Activated CD4-positive, CD25-positive, alpha-beta regulatory T cell treated with anti-CD3 and anti-CD28 coated beads, Interleukin-2, amount 50 U/mL, for 16 hours (primary cell): Measurements from ENCODE around the gene CBLN4.

ENCODE experiments used
- DNase-seq: peaks from one replicate; pipeline ENCODE4 v3.0.0-alpha.2; 2020; ENCODE audit warnings: low read depth, low spot score

CBLN4 gene

GRCh38 chr20:56005389-56005715, at the start of gene CBLN4:
CBLN4 (minus strand) TSS chr20:56005519; CDS start chr20:56004171, 1,348 bp downstream.
- DNase-seq = no peak

GRCh38 chr20:56043227-56043626, 37.9 kb upstream of the CBLN4 start:
- no peak for DNase-seq

- DNase-seq = no peak
These were observed 26.9 kb upstream of the CBLN4 start for GRCh38 chr20:56032251-56032650.

- no peak for DNase-seq
These were observed 13.4 kb upstream of the CBLN4 start for GRCh38 chr20:56018716-56019115.

- DNase-seq = no peak
These were observed 12.9 kb upstream of the CBLN4 start for GRCh38 chr20:56018194-56018593.

- no peak for DNase-seq
These were observed 12.2 kb upstream of the CBLN4 start for GRCh38 chr20:56017560-56017959.

- no peak for DNase-seq
These were observed 9.7 kb upstream of the CBLN4 start for GRCh38 chr20:56014998-56015397.

- DNase-seq = no peak
These were observed 8.8 kb upstream of the CBLN4 start for GRCh38 chr20:56014151-56014550.

- no peak for DNase-seq
These were observed 519 bp downstream of the CBLN4 start for GRCh38 chr20:56004611-56005388.

- no peak for DNase-seq
These were observed 1.3 kb downstream of the CBLN4 start for GRCh38 chr20:56004007-56004406.

- no peak for DNase-seq
These were observed 2.2 kb downstream of the CBLN4 start for GRCh38 chr20:56002908-56003800.

- DNase-seq = no peak
These were observed 3.4 kb downstream of the CBLN4 start for GRCh38 chr20:56001890-56002289.

GRCh38 chr20:56001106-56001785, 4.1 kb downstream of the CBLN4 start:
- no peak for DNase-seq

- no peak for DNase-seq
These were observed 26.8 kb downstream of the CBLN4 start for GRCh38 chr20:55978550-55978949.

GRCh38 chr20:55977690-55978459, 27.4 kb downstream of the CBLN4 start:
- no peak for DNase-seq

GRCh38 chr20:55974491-55975202, 30.7 kb downstream of the CBLN4 start:
- no peak for DNase-seq

- DNase-seq = no peak
These were observed 40.5 kb downstream of the CBLN4 start for GRCh38 chr20:55964790-55965189.

GRCh38 chr20:55961376-55962330, 43.7 kb downstream of the CBLN4 start:
- DNase-seq = no peak

GRCh38 chr20:55953201-55953600, 52.1 kb downstream of the CBLN4 start:
- DNase-seq = no peak

- no peak for DNase-seq
These were observed 57.6 kb downstream of the CBLN4 start for GRCh38 chr20:55947701-55948100.
